ENCODE results near the gene CLDN22.

- TF ChIP-seq EZH2 (IDR thresholded peaks at IDR 0.05; ENCODE audit: low read length, missing control alignments) (no peak), CTCF (conservative IDR thresholded peaks at IDR 0.05 in 1 of 2, IDR thresholded peaks at IDR 0.05 in 1 of 2; ENCODE audit: low read depth in 1 of 2, low read length in 2 of 2) (no peak)
Measured at GRCh38 chr4:183304538-183304937, 15.5 kb downstream of the CLDN22 start.

All from fibroblast of lung (primary cell).